ENCODE results near the gene SERGEF. TPM values are rescaled to one million over a fixed set of nuclear protein-coding genes. Genes with fewer than 3 reads are reported as not detected.
A peak's percentile ranks its signal among the peaks of the same experiment; 100 is the strongest.

The SERGEF gene
- total RNA-seq, 4 donors from 2014 or later, result 11.8 to 34.7 (median 24.5) TPM

GRCh38 chr11:17840101-17840548, 172.7 kb downstream of the SERGEF start:
- intact Hi-C loops (cut with DNase I; ENCODE audit: low total_unique reads), result loop anchor here (5.0 kb wide), 2 partner anchors 153 to 433 kb away; no protein-coding TSS in a partner anchor
- peak overlapping the region; percentile 91 to 97 (median 92) for H3K27ac ChIP-seq
- DNase-seq, result peak; percentile 70 to 84
- in situ Hi-C loops (cut with MboI; ENCODE audit: low sequenced_read_pairs in 4 of 4), result loop anchor here in 2 of 4 donors (10.0 to 25.0 kb wide), 2 partner anchors 115 to 428 kb away; no protein-coding TSS in a partner anchor
- H3K9me3 ChIP-seq, result no peaks in the 10 kb centered on the region
- no peaks in the 10 kb centered on the region for H3K36me3 ChIP-seq
- H3K27me3 ChIP-seq, result no peaks in the 10 kb centered on the region
- H3K4me3 ChIP-seq, result no peak overlapping the region
- ATAC-seq, result peak; percentile 52 to 55
- peaks cover 36 to 46% of the 10 kb centered on the region in 2 donors for H3K4me1 ChIP-seq
- TF ChIP-seq CTCF (IDR thresholded peaks at IDR 0.05 in 4 of 5, conservative IDR thresholded peaks at IDR 0.05 in 1 of 5) (no peak), POLR2A (IDR thresholded peaks at IDR 0.05) (peak; percentile 19 to 52)

GRCh38 chr11:17839450-17839849, 173.4 kb downstream of the SERGEF start:
- peak in 1 of 2 donors; percentile 46 for TF ChIP-seq POLR2A (IDR thresholded peaks at IDR 0.05)
- TF ChIP-seq CTCF (IDR thresholded peaks at IDR 0.05 in 4 of 5, conservative IDR thresholded peaks at IDR 0.05 in 1 of 5), result no peak

GRCh38 chr11:17838102-17838501, 174.7 kb downstream of the SERGEF start:
- H3K27me3 ChIP-seq, result no peaks in the 10 kb centered on the region
- intact Hi-C loops (cut with DNase I; ENCODE audit: low total_unique reads), result no loop called here
- TF ChIP-seq CTCF (IDR thresholded peaks at IDR 0.05 in 4 of 5, conservative IDR thresholded peaks at IDR 0.05 in 1 of 5) (no peak), POLR2A (IDR thresholded peaks at IDR 0.05) (peak in 1 of 2 donors; percentile 59)
- in situ Hi-C loops (cut with MboI; ENCODE audit: low sequenced_read_pairs in 4 of 4), result loop anchor here in 1 of 4 donors (25.0 kb wide), 1 partner anchor 426 kb away; no protein-coding TSS in a partner anchor
- DNase-seq, result peak; percentile 64 to 80
- ATAC-seq, result peak; percentile 68 to 71
- H3K36me3 ChIP-seq, result no peaks in the 10 kb centered on the region
- peaks cover 36 to 43% of the 10 kb centered on the region in 2 donors for H3K4me1 ChIP-seq
- H3K27ac ChIP-seq, result peak overlapping the region; percentile 91 to 97 (median 92)
- no peak overlapping the region for H3K4me3 ChIP-seq
- no peaks in the 10 kb centered on the region for H3K9me3 ChIP-seq

More at GRCh38 chr11:17839450-17839849, 173.4 kb downstream of the SERGEF start:
- Histone ChIP-seq H3K4me1 (peaks cover 36 to 43% of the 10 kb centered on the region in 2 donors), H3K27me3 (no peaks in the 10 kb centered on the region), H3K27ac (peak overlapping the region; percentile 91 to 97 (median 92)), H3K9me3 (no peaks in the 10 kb centered on the region), H3K4me3 (no peak overlapping the region), H3K36me3 (no peaks in the 10 kb centered on the region)
- ATAC-seq (peak; percentile 84), DNase-seq (peak; percentile 91 to 93)
- intact Hi-C loops (cut with DNase I; ENCODE audit: low total_unique reads), result loop anchor here (1.0 kb wide), 1 partner anchor 41 kb away; no protein-coding TSS in a partner anchor
- in situ Hi-C loops (cut with MboI; ENCODE audit: low sequenced_read_pairs in 4 of 4), result loop anchor here in 1 of 4 donors (25.0 kb wide), 1 partner anchor 427 kb away; no protein-coding TSS in a partner anchor

- Histone ChIP-seq H3K27me3 (no peaks in the 10 kb centered on the region), H3K9me3 (no peaks in the 10 kb centered on the region), H3K27ac (peak overlapping the region; percentile 70 to 82 (median 80)), H3K36me3 (no peaks in the 10 kb centered on the region), H3K4me3 (no peak overlapping the region), H3K4me1 (peaks cover 0 to 13% of the 10 kb centered on the region in 2 donors)
- TF ChIP-seq CTCF (IDR thresholded peaks at IDR 0.05 in 4 of 5, conservative IDR thresholded peaks at IDR 0.05 in 1 of 5) (no peak), POLR2A (IDR thresholded peaks at IDR 0.05) (no peak)
- in situ Hi-C loops (cut with MboI; ENCODE audit: low sequenced_read_pairs in 4 of 4) (loop anchor here in 1 of 4 donors (25.0 kb wide), 1 partner anchor 420 kb away; no protein-coding TSS in a partner anchor), intact Hi-C loops (cut with DNase I; ENCODE audit: low total_unique reads) (no loop called here)
- no peak for ATAC-seq
- DNase-seq, result no peak
These were observed 181.0 kb downstream of the SERGEF start for GRCh38 chr11:17831883-17832282.
